Measurements from ENCODE around the gene CRHR1. TPM values are rescaled to one million over a fixed set of nuclear protein-coding genes. Genes with fewer than 3 reads are reported as not detected.

Gene CRHR1
- total RNA-seq, 4 donors from 2014 or later, result 1.5 to 24.7 (median 7.4) TPM

- intact Hi-C loops (cut with DNase I; ENCODE audit: low total_unique reads), result no loop called here
- DNase-seq, result no peak
- H3K36me3 ChIP-seq, result no peaks in the 10 kb centered on the region
These were observed 63.0 kb downstream of the CRHR1 start for GRCh38 chr17:45847101-45847500.

GRCh38 chr17:45847747-45848146 lies 63.6 kb downstream of the CRHR1 start:
- intact Hi-C loops (cut with DNase I; ENCODE audit: low total_unique reads), result no loop called here
- Histone ChIP-seq H3K9me3 (no peaks in the 10 kb centered on the region), H3K4me3 (no peak overlapping the region), H3K27me3 (no peaks in the 10 kb centered on the region), H3K27ac (no peak overlapping the region), H3K4me1 (no peaks in the 10 kb centered on the region), H3K36me3 (no peaks in the 10 kb centered on the region)
- TF ChIP-seq POLR2A (IDR thresholded peaks at IDR 0.05) (no peak), CTCF (IDR thresholded peaks at IDR 0.05) (no peak)
- no peak for DNase-seq

More at GRCh38 chr17:45847101-45847500, 63.0 kb downstream of the CRHR1 start:
- TF ChIP-seq CTCF (IDR thresholded peaks at IDR 0.05), result no peak
- TF ChIP-seq POLR2A (IDR thresholded peaks at IDR 0.05), result no peak
- Histone ChIP-seq H3K9me3 (no peaks in the 10 kb centered on the region), H3K27ac (no peak overlapping the region), H3K27me3 (no peaks in the 10 kb centered on the region), H3K4me3 (no peak overlapping the region), H3K4me1 (no peaks in the 10 kb centered on the region)

GRCh38 chr17:45848405-45848804 lies 64.3 kb downstream of the CRHR1 start:
- intact Hi-C loops (cut with DNase I; ENCODE audit: low total_unique reads), result no loop called here
- Histone ChIP-seq H3K27me3 (no peaks in the 10 kb centered on the region), H3K4me1 (no peaks in the 10 kb centered on the region), H3K9me3 (no peaks in the 10 kb centered on the region), H3K4me3 (no peak overlapping the region), H3K36me3 (no peaks in the 10 kb centered on the region), H3K27ac (no peak overlapping the region)
- DNase-seq, result no peak
- TF ChIP-seq POLR2A (IDR thresholded peaks at IDR 0.05) (no peak), CTCF (IDR thresholded peaks at IDR 0.05) (no peak)

- intact Hi-C loops (cut with DNase I; ENCODE audit: low total_unique reads), result no loop called here
- Histone ChIP-seq H3K27ac (no peak overlapping the region), H3K9me3 (no peaks in the 10 kb centered on the region), H3K4me3 (no peak overlapping the region), H3K4me1 (no peaks in the 10 kb centered on the region), H3K27me3 (no peaks in the 10 kb centered on the region), H3K36me3 (no peaks in the 10 kb centered on the region)
- no peak for DNase-seq
- TF ChIP-seq POLR2A (IDR thresholded peaks at IDR 0.05) (no peak), CTCF (IDR thresholded peaks at IDR 0.05) (no peak)
These were observed 64.9 kb downstream of the CRHR1 start for GRCh38 chr17:45848868-45849535.

GRCh38 chr17:45849536-45849990 lies 65.4 kb downstream of the CRHR1 start:
- Histone ChIP-seq H3K27me3 (no peaks in the 10 kb centered on the region), H3K9me3 (no peaks in the 10 kb centered on the region), H3K4me1 (no peaks in the 10 kb centered on the region), H3K4me3 (no peak overlapping the region), H3K27ac (no peak overlapping the region), H3K36me3 (no peaks in the 10 kb centered on the region)
- no peak for TF ChIP-seq POLR2A (IDR thresholded peaks at IDR 0.05)
- no peak for TF ChIP-seq CTCF (IDR thresholded peaks at IDR 0.05)
- DNase-seq, result no peak
- intact Hi-C loops (cut with DNase I; ENCODE audit: low total_unique reads), result no loop called here

Data from uterus (tissue), 4 donors.